GM19397 (cell line): ENCODE results near the gene TIAM1.

Source experiments
- ATAC-seq: cut with Tn5 transposase; IDR thresholded peaks from one replicate; pipeline ENCODE4 v1.9.1; 2021; ENCODE audit warnings: mild to moderate bottlenecking, moderate library complexity; ENCODE audit not compliant: unreplicated experiment

The TIAM1 gene

DNA sequence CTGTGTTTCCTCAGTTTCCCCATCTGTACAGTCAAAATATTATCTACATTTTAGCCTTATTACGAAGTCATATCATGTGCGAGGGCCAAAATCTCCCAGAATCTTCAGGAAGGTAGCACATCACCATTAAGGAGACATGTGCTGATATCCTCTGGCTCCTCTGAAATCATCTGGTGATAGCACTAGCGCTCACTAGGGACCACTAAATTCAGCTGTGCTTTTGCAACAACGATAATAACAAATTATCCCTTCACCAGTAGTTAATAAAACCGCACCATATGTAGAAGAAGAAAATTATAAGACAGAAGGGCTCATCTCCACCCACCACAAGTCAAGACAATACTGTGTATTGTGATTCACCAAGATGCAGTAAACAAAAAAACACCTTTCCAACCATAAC is 53.3 kb downstream of the TIAM1 start:
- ATAC-seq: no peak

DNA sequence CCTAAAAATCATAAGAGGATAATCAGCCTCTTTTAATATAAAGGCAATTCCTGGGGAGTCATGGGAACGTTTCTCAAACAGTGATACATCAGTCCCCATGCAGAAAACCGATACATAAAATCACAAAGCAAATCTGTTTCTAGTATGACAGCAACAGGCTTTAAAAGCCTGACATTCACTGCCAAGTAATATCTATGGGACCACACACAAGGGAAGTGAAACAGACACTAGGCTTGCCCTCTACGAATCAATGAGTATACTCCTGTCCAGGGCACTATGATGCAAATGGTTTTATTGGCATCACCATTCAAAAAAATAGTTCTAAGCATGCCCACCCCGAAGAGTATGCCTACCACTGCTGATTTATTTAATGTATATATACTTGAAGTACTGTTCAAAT is 54.4 kb downstream of the TIAM1 start:
- no peak for ATAC-seq

DNA sequence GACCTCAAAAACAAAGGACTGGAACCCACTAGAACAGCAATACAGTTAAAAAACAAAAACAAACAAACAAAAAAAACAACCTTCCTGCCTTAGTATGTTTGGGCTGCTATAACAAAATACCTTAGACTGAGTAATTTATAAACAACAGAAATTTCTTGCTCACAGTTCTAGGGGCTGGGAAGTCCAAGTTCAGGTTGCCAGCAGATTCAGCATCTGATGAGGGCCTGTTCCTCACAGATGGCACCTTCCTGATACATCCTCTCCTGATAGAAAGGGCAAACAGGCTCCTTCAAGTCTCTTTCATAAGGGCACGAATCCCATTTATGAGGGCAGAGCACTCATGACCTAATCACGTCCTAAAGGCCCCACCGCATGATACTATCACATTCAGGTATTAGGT is 55.9 kb downstream of the TIAM1 start:
- ATAC-seq: no peak

DNA sequence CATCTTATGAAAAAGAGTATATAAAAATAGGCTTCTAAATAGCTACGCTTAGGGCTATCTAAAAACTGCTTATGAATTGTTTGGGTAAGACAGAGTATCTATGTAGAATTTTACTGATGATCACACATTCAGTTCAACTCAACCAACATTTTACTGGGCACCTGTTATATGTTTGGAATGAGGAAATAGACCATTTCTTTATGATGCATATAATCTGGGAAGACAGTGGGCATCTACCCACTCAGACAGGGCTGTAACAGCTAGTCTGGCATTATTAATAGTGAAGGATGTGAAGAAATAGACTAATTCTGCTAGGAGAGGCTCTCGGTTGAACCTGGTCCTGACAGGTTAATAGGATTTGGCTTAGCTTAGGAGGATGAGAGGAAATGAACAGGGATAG is 56.9 kb downstream of the TIAM1 start:
- ATAC-seq: no peak

DNA sequence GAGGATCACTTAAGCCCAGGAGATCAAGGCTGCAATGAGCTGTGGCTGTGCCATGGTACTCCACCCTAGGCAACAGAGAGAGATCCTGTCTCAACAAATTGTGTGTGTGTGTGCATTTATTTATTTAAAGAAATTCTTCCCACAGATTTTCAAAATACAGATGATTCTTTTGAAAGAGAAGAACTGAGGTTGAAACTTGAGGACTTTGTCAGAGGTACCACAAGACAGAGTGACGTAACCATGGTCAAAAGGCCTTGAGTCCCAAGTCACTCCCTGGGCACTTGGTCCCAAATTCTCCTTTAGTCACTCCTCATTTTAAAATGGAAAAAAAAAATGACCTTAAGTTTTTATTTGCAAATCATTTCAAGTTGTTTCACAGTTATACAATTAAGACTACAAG is 57.4 kb downstream of the TIAM1 start:
- ATAC-seq: no peak

DNA sequence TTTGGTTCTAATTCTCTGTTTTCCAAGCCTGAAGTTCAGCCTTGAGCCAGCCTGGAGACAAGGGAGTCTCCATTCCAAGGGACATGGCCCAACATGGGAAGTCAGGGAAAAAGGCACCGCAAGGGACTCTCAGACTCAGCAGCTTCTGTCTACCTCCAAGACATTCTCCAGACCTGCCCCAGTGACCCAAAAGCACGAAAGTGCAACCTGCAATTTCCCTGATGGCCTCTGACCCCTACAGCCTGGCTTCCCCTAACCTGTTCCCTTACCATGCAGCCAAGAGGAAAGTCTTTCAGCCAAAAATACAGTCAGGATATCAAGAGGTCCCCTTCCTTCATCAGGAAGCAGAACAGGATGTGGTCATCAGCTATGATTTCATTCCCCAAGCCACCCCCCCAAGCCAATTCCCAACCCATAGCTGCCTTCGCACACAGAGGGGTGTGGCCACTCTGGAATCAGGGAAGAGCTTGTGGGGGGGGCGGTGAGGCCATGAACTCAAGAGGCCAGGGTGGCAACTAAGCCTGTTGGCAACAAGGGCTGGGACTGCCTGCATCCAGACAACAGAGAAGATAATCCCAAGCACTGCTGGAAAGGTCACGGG is 59.2 kb downstream of the TIAM1 start:
- no peak for ATAC-seq

DNA sequence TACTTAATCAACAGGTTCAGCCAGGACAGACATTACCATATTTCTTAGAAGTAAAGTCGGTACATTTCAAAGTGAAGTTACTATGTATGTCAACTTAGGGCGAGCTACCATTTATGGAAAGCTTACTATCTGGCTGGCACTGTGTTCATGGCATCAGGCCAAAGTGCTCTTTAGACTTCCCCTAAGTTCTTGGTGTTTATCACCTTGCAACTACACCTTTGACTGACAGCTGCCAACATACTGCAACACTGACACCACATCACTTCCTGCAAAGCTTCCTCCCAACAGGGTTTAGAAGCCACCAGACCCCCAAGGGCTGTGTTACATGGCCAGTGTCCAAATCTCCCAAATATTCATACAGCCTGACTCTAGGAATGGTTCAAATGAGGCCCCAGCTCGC is 61.0 kb downstream of the TIAM1 start:
- ATAC-seq: no peak

DNA sequence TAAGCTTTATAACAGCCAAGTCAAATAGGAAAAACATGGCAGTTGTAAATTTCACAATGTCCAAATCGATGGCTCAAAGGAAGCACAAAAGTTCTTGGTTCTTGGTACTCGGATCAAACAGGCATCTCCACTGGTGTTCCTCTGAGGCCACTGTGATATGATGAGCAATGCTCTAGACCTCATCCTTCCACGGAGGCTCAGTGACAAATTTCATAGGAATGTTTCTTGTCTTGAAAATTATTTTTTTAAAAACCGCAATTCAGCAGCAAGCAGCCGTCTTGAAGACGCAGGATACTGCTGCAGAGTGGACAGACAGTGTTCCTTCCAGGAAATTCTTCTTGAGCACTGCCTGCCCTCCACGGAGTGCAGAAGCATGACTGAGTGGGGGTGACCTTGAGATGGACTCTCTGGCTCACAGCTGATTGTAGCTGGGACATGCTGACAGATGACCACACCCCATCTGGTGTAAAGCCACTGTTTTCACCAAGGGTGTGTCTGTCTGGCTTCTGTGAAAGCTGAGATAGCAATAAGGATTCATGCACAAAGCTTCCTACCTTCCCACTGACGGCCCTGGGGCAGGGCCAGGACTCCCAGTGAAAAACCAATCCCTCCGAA is 61.9 kb downstream of the TIAM1 start:
- no peak for ATAC-seq

DNA sequence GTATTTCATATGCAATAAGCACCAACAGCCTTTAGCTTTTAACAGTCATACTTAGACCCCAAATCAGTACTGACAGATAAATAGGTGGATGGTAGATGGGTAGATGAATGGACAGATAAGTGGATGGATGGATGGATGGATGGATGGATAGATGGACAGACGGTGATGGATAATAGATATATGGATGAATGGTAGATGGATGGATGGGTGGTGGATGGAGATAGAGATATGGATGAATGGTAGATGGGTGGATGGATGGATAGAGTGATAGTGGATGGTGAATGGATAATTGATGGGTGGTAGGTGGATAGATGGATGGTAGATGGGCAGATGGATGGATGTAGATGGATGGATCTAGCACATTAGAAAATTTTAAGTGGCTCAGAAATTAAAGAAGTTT is 62.5 kb downstream of the TIAM1 start:
- no peak for ATAC-seq

DNA sequence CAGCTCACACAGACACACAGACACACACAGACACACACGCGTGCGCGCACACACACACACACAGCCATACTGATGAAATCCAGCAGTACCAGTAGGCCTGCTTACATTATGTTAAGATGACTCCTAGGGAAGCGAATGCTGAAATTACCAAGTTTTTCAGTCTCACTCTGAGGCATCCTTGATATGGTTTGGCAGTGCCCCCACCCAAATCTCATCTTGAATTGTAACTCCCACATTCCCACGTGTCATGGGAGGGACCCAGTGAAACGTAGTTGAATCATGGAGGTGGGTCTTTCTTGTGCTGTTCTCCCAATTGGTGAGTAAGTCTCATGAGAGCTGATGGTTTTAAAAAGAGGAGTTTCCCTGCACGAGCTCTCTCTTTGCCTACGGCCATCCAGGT is 64.1 kb downstream of the TIAM1 start:
- ATAC-seq: no peak

DNA sequence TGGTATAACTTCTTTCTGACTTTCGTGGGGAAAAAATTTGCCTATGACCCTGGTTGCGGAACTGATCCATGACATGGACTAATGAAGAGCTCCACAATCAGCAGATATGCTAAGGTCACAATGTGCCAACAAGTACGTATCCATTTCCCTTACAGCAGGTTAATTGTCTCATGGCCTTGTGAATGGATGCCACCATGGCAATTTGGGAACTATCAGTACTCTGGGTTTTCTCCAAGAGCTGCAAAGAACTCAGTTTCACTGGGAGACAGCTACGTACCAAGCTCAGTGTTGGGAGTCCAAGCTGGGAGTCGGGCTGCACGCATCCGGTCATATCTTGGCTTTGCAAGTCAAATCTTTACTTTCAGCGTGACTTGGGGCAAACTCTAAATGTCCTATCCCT is 64.8 kb downstream of the TIAM1 start:
- ATAC-seq: no peak

DNA sequence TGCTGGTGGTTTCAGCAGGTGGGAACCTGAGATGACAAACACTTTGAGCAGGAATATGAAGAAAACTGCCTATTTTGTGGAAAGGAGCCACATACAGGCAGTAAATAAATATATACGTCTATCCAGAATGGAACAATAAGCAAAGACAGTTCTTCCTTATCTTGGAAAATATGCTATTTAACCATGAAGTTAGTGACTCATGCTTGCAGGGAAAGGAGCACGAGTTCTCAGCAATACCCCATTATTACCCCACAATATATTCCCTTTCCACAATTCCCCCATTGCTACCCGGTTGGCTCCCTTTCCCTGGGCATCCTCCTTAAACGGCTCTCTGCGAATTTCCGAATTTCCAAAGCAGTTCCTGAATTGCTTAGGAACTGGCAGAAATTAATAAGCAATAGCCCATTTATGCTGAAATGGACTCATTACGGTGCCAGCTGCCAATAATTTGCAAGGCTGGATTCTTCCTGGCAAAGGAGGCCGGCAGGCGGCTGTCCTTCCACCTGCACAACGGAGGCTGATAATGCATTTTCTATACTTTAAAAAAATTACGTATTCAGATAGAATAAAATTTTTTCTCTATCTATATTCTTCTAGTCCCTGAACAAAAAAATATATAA is 65.4 kb downstream of the TIAM1 start:
- ATAC-seq: no peak

DNA sequence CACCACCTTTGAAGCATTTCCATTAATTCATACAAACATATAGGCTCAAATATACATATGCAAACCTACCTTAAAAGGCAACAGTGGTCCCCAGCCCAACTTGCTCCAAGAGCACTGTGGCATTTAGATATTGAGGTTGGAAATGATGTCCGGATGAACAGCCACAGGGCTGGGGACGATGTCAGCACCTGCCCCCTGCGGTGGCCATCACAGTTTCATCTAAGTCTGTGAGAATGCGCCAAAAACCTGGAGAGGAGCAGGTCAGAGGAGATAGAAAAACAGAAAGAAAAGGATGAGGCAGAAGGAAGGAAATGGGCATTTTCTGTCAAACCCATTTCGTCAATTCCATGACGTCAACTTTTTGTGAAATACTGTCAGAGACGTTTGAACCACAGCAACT is 67.4 kb downstream of the TIAM1 start:
- no peak for ATAC-seq

DNA sequence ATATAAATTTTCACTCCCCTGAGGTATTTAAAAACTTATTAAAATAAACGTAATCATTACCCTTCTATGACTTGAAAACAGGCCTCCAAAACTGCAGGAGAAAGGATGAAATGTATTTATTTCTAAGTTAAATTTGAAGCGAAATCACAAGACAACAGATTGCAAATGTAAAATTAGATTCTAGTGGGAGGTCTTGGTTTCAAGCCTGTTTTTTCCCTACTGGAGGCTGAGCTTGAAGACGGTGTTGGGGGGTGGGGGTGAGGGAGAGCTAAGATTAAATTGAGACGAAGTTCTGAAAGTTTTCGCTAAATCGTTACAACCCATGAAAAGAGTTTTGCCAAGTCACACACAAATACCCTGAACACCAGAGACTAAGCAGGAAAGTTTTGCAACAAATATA is 68.2 kb downstream of the TIAM1 start:
- ATAC-seq: no peak

DNA sequence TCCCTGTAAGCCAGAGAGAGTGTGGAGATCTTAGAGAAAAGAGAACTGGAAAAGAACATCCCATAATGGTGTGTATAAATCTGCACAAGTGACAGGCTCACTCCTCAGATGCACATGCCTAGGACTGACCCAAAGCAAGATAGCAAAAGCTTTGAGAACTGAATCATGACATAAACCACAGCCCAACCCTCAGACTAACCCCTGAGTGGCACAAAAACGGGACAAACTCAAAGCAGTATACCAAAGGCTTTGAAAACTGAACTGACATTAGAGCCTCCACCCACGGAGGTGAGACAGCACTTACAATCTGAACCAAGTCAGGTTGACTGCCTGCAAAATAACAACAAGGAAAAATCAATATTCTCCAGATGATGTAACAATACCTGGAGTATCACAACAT is 70.8 kb downstream of the TIAM1 start:
- no peak for ATAC-seq

DNA sequence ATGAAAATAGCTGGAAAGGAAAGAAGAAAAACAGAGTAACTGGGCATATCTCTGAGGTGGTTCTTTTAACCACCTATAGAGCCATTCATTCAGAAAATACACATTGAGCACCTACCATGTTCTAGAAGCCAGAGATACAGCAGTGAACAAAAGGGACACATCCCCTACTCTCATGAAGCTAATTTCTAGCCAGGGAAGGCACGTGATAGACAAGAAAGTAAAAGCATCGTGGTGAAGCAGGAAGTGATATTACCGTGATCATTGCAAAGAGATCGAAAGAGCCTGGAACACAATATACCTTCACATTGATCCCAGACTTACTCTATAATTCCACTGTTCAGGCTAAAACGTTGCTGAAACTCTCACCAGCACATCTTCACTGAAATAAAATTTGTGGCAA is 76.0 kb downstream of the TIAM1 start:
- ATAC-seq: no peak

DNA sequence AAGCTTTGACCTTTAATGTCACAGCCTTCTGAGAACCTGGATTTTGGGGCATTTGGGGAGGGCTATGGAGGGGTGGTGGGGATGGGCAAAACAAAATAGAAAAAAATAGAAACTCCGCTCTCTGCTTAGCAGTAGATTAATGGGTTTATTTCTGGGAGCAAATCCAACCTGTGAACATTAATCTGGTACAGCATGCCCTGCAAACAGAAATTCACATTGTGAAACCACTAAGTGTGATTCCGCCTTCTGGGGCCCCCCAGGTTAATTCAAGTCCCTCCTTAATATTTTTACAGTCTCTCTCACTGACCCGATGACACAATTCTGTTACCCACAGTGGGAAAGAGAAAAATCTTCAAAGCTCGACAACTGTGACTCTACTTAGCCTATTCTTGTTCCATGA is 76.4 kb downstream of the TIAM1 start:
- ATAC-seq: no peak

DNA sequence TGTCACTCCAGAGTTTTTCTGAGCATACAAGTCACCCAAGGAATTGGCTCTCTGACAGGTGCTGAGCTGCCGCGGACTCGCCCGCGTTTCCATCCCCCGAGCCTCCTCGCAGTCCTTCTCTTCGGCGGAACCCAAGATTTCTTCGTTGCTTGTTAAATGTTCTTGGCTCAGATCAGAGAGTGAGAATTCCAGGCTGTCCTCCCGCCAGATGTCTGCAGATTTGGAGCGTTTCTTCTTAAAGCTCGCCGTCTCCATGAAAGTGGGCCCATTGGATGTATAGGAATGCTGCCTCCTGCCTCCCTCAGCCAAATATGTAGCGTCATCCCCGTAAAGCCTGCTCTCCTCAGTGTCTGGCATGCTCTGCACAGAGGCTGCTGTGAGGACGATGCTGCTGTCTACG is 77.8 kb downstream of the TIAM1 start:
- no peak for ATAC-seq

DNA sequence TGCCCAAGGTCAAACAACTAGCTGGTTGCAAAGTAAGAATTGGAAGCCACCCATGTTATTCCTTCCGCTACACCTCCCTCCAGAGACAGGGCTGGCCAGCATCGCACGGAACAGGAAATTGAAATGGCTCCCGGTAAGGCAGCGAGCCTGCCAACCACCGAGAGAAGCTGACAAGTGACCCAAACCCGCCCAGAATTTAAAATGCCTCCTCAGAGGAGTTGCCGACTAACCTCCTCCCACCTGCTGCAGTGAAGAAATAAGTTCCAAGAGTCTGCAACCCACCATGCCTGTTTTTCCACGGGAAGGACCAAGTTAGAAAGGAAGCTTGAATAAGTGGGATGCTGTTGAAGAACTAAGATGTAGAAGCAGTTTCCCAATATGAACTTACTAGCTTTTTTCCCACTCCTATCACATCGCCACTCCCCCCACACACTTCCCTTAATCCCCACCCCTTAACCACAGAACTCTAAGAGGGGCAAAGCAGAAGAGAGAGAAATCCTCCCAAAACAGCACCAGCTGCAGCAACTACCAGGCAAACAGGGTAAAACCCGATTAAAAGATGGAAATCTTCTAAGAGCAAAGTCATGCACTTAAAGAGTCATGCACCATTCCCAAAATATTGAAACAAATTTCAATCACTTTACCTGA is 78.6 kb downstream of the TIAM1 start:
- no peak for ATAC-seq

DNA sequence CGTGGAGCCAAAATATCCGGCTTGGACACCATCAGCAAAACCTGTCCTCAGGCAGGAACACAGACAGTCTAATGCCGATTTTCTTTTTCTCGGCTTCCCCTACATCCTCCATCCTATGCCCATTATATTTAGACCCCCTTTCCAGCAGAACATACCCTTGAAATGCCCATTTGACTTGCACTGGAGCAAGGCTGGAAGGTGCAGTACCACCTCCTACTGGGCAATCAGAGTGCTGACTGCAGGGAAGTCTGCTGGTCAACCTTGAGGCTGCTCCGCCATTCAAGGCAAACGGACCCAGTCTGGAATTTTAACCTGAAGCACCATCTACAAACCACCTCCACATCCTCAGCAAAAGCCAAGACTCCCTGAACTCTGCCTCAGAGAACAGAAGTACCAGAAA is 79.5 kb downstream of the TIAM1 start:
- ATAC-seq: no peak

DNA sequence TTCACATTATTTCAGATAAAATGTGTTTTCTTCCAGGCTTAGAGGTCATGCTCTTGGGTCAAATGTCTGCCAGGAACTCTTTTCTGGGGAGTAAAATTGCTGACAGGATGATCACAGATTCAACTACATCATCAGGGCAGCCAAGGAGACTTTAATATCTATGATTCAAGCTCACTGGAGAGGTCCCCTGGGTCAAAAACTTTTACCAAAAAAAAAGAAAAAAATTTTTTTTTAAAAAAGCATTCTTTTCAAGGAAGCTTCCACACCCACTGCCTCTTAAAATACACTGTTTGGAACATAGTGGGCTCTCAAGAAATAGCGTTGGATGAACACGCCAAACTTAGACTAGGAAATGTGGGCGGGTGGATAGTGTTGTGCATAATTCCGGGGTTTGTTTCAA is 81.3 kb downstream of the TIAM1 start:
- ATAC-seq: no peak

DNA sequence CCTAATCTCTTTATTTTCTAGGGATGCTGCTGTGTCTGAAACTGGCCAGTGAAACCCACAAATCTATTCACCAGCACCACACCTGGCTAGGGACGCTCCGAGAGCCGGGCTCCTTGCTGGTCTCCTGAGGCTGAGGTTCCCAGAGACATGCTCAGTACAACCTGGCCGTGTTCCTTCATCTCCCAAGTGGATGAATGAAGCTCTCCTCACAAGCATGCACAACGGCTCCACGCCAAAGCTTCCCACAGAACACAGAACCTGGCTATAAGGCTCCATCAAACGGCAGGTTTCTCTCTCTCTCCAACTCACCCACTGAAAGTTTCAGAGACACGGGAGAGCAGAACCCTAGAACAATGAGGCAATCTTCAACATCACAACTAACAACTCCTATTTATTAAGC is 82.3 kb downstream of the TIAM1 start:
- no peak for ATAC-seq
